Fibroblast of pulmonary artery (primary cell): ENCODE data around the gene MGAT5.

Source experiments
- DNase-seq: peaks from one replicate; pipeline ENCODE4 v3.0.0-alpha.2; 2010; ENCODE audit warnings: low read depth
- H3K4me3 ChIP-seq: replicated peaks from 2 replicates; pipeline ENCODE4 v1.5.1; 2011; ENCODE audit warnings: low read depth, mild to moderate bottlenecking, control low read depth, low read length, moderate library complexity
- CTCF ChIP-seq: IDR thresholded peaks from 2 replicates; pipeline ENCODE4 v1.5.1; 2011; ENCODE audit warnings: mild to moderate bottlenecking, control low read depth, low read length, inconsistent platforms; ENCODE audit errors: missing control alignments

Gene MGAT5

GRCh38 chr2:134216152-134216829 is 37.6 kb upstream of the MGAT5 start:
- no peak for DNase-seq
- no peak for TF ChIP-seq CTCF
- no peak overlapping the region for H3K4me3 ChIP-seq

DNA sequence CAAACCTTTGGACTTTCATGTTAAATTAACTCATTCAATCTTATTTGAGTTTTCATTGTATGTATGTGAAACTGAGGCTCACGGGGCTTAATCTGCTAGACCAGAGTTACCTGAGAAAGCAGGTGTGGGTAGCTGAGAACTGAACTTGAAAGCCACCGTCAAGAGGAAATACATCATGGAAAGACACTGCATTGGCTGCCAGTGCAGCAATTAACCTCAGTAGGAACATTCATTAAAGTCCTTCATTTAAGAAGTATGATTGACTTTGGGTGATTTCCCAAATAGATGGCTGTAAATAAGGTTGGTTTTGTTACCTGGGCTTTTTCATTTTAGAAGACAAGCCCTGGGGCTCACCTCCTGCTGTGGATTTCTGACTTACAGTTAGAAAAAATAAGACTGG is 36.5 kb upstream of the MGAT5 start:
- DNase-seq, result no peak
- no peak for TF ChIP-seq CTCF
- H3K4me3 ChIP-seq, result no peak overlapping the region

GRCh38 chr2:134217924-134218323 is 35.9 kb upstream of the MGAT5 start:
- no peak overlapping the region for H3K4me3 ChIP-seq
- no peak for TF ChIP-seq CTCF
- no peak for DNase-seq

- TF ChIP-seq CTCF, result no peak
- DNase-seq, result no peak
- H3K4me3 ChIP-seq, result no peak overlapping the region
Observed at GRCh38 chr2:134218414-134218813, 35.5 kb upstream of the MGAT5 start.

- TF ChIP-seq CTCF, result no peak
- H3K4me3 ChIP-seq, result no peak overlapping the region
- no peak for DNase-seq
Observed at GRCh38 chr2:134218930-134219658, 34.8 kb upstream of the MGAT5 start.

- DNase-seq, result no peak
- no peak overlapping the region for H3K4me3 ChIP-seq
- no peak for TF ChIP-seq CTCF
Observed at GRCh38 chr2:134220344-134220974, 33.4 kb upstream of the MGAT5 start.
